Kidney (tissue), 14 donors: Measurements from ENCODE around the gene PMFBP1. TPM values are rescaled to one million over a fixed set of nuclear protein-coding genes. Genes with fewer than 3 reads are reported as not detected.
A peak's percentile ranks its signal among the peaks of the same experiment; 100 is the strongest.

Experiments
- DNase-seq, 5 donors: peaks; one replicate each; pipeline ENCODE4 v3.0.0-alpha.2; 2013 to 2020
- FAIRE-seq: peaks from 2 replicates; lab custom pipeline; 2012; peaks lifted over from hg19 to GRCh38; lab: Jason Lieb, UNC
- H3K27ac ChIP-seq, 2 donors: one replicate each; pipeline ENCODE4 v1.7.0; 2013; ENCODE audit warnings: low read depth in 2 of 2, low read length in 2 of 2, inconsistent platforms in 1 of 2
- H3K27me3 ChIP-seq: one replicate; pipeline ENCODE4 v1.7.1; 2013; ENCODE audit warnings: low read length, inconsistent platforms; ENCODE audit not compliant: control insufficient read depth, insufficient read depth
- H3K36me3 ChIP-seq, 3 donors: one replicate each; pipeline versions ENCODE4 v1.7.0 to v1.7.1; 2013; ENCODE audit warnings: low read length in 3 of 3, control low read depth in 1 of 3, inconsistent platforms in 1 of 3; ENCODE audit not compliant: insufficient read depth in 3 of 3, control insufficient read depth in 2 of 3
- H3K4me1 ChIP-seq, 3 donors: one replicate each; pipeline versions ENCODE4 v1.7.0 to v1.7.1; 2013; ENCODE audit warnings: low read length in 3 of 3, inconsistent platforms in 1 of 3, low read depth in 1 of 3; ENCODE audit not compliant: control insufficient read depth in 2 of 3, insufficient read depth in 2 of 3
- H3K4me3 ChIP-seq, 3 donors: one replicate each; pipeline versions ENCODE4 v1.7.0 to v1.8.1; 2013; ENCODE audit warnings: low read length in 3 of 3, control low read depth in 1 of 3, inconsistent platforms in 1 of 3
- H3K9ac ChIP-seq, 3 donors: one replicate each; pipeline versions ENCODE4 v1.7.0 to v1.7.1; 2013; ENCODE audit warnings: low read length in 3 of 3, control low read depth in 1 of 3, inconsistent platforms in 1 of 3
- H3K9me3 ChIP-seq, 3 donors: one replicate each; pipeline versions ENCODE4 v1.7.0 to v1.7.1; 2013; ENCODE audit warnings: low read length in 3 of 3, control low read depth in 1 of 3, inconsistent platforms in 1 of 3; ENCODE audit not compliant: control insufficient read depth in 2 of 3, insufficient read depth in 1 of 3
- CTCF ChIP-seq: IDR thresholded peaks from 3 replicates; pipeline ENCODE4 v1.5.1; 2012; ENCODE audit warnings: mild to moderate bottlenecking, moderate library complexity, borderline replicate concordance; ENCODE audit not compliant: insufficient read depth; ENCODE audit errors: extremely low read depth
- intact Hi-C: fragments of 100-400 bp; cut with DNase I; formaldehyde crosslinking; loops from one replicate; pipeline ENCODE4 v1.11.1; 2022
- polyA plus RNA-seq: library from polyadenylated mRNA; stranded (reverse); fragments of 350-450 nt; fragmentation: Illumina TruSeq; extraction: RNeasy Lipid Tissue Mini Kit (QIAGEN cat#74804); gene quantifications from one replicate; pipeline ENCODE4 v1.2.3, GENCODE V29; 2014; ENCODE audit warnings: low read depth, low replicate concordance; ENCODE audit not compliant: insufficient read depth
- total RNA-seq: library from RNA; stranded (reverse); fragmentation: NEBNext Ultra II Directional; extraction: Animal tissue kit (Norgen Biotek cat#: 25700); gene quantifications from one replicate; pipeline ENCODE4 v1.2.1, GENCODE V29; 2021
- donor health status: control.
- donor health status: control.
- donor health status: control.
- donor health status: control.
- donor health status: control.
- donor health status: DM: yes; HTN: yes; CAD: no.
- donor health status: Normal renal cell carcinoma (clear cell type).

Gene PMFBP1
- total and polyA plus RNA-seq, 2 donors from 2014 or later, result 0.13 to 0.69 TPM

GRCh38 chr16:72125635-72126428, 46.1 kb downstream of the PMFBP1 start:
- TF ChIP-seq CTCF, result no peak
- no peak overlapping the region for H3K27ac ChIP-seq
- no peaks in the 10 kb centered on the region for H3K36me3 ChIP-seq
- H3K9ac ChIP-seq, result no peak overlapping the region
- no peak overlapping the region for H3K4me3 ChIP-seq
- no peaks in the 10 kb centered on the region for H3K27me3 ChIP-seq
- H3K4me1 ChIP-seq, result peaks cover 0 to 10% (median 6%) of the 10 kb centered on the region in 3 donors
- no peaks in the 10 kb centered on the region for H3K9me3 ChIP-seq
- DNase-seq, result no peak
- intact Hi-C loops, result no loop called here
- FAIRE-seq, result no peak

DNA sequence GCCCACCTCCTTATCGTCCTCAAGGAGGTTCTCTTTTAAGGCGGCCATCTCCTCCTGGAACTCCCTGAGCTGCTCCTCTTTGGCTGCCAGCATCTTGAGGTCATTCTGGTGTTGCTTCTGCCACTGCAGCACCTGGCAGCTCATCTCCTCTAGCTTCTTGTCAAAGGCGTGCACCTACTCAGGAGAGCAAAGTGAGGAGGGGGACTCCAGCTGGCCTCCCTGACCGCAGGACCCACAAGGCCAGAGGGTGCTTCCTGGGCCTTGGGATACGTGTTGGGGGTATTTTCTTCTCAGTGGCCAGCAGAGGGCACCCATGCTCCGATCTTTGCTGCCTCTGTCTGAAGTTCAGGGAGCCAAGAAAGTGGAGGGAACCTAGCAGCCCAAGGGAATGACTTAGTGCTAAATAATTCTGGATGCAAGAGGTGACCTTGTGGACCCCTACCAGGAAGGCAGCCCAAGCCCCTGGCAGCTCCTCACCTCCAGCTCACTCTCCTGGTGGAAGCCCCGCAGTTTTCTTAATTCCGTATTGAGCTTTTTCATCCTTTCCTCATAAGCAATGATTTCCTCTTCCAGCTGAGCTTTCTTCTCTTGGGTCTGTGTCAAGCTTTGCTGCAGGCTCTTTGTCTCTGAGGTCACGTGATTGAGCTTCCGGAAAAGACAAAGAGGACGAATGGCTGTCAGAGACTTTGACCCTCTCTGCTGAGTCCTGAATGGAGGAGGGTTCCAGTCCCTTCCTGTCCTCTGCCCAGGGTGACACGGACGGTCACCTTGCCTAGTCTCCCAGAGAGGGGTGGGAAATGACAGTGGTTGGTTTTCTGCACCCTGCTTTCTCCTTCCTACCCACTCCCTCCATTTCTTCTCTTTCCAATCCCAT, 47.0 kb downstream of the PMFBP1 start:
- H3K9me3 ChIP-seq, result no peaks in the 10 kb centered on the region
- no peak overlapping the region for H3K27ac ChIP-seq
- H3K4me3 ChIP-seq, result peak overlapping the region in 1 of 3 donors; percentile 18
- intact Hi-C loops, result no loop called here
- DNase-seq (peak in 4 of 5 donors; percentile 76 to 86 (median 80)), FAIRE-seq (no peak)
- peak; percentile 66 for TF ChIP-seq CTCF
- H3K27me3 ChIP-seq, result no peaks in the 10 kb centered on the region
- H3K4me1 ChIP-seq, result peaks cover 0 to 10% (median 6%) of the 10 kb centered on the region in 3 donors
- H3K36me3 ChIP-seq, result no peaks in the 10 kb centered on the region
- no peak overlapping the region for H3K9ac ChIP-seq

- H3K4me3 ChIP-seq, result no peak overlapping the region
- H3K27me3 ChIP-seq, result no peaks in the 10 kb centered on the region
- no peak for DNase-seq
- no peaks in the 10 kb centered on the region for H3K9me3 ChIP-seq
- peaks cover 0 to 10% (median 6%) of the 10 kb centered on the region in 3 donors for H3K4me1 ChIP-seq
- no peak for TF ChIP-seq CTCF
- intact Hi-C loops, result no loop called here
- H3K27ac ChIP-seq, result no peak overlapping the region
- H3K9ac ChIP-seq, result no peak overlapping the region
- FAIRE-seq, result no peak
- H3K36me3 ChIP-seq, result no peaks in the 10 kb centered on the region
Observed at GRCh38 chr16:72124148-72124547, 47.8 kb downstream of the PMFBP1 start.
